Activated CD4-positive, alpha-beta T cell treated with anti-CD3 and anti-CD28 coated beads, Interleukin-2, Interleukin-6, amounts not matched to agents 100 ng/mL and 50 ng/mL, durations not matched to agents 16 hours and 8 hours (primary cell): Measurements from ENCODE around the gene C11orf24.
"Not testable (repeated sequence)": the region's sequence is repeated elsewhere in the genome, so short reads cannot be mapped to it uniquely, and the experiment has no call there.

ENCODE experiments used
- DNase-seq: peaks from one replicate; pipeline ENCODE4 v3.0.0-alpha.2; 2020

The C11orf24 gene

GRCh38 chr11:68271781-68272608, at the start of gene C11orf24:
Gene C11orf24 (minus strand): TSS chr11:68271973. CDS start chr11:68263767, 8,206 bp downstream.
- DNase-seq, result peak; percentile 97

DNA sequence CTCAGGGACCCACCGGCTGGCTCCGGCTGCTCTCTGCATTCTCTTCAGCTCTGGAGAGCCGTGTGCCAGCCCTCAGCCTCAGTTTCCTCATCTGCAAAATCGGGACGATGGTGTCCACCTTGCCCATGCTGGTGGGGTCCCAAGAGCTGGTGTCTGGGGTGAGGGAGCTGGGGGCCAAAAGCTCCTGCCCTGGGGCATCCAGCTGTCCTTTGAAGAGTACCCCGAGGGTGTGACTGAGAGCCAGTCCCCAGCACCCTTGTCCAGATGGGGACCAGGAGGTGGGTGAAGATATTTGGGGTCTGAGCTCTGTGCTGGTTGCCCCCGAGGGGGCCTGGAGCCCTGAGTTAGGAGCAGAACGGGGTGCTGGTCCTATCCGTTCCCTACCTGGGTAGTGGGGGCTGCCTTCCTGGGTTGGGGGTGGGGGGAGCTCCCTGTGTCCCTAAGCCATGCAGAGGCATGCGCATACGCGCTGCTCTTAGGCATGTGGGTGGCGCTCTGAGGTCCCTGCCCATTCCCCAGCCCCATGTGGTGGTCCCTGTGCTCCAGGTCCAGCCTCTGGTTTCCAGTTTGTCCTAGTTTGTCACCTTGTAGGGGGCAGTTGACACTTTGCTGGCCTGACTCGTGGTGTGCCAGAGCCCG, 45.5 kb upstream of the C11orf24 start:
- DNase-seq, result no peak

- no peak for DNase-seq
Observed at GRCh38 chr11:68315171-68315920, 43.6 kb upstream of the C11orf24 start.

DNA sequence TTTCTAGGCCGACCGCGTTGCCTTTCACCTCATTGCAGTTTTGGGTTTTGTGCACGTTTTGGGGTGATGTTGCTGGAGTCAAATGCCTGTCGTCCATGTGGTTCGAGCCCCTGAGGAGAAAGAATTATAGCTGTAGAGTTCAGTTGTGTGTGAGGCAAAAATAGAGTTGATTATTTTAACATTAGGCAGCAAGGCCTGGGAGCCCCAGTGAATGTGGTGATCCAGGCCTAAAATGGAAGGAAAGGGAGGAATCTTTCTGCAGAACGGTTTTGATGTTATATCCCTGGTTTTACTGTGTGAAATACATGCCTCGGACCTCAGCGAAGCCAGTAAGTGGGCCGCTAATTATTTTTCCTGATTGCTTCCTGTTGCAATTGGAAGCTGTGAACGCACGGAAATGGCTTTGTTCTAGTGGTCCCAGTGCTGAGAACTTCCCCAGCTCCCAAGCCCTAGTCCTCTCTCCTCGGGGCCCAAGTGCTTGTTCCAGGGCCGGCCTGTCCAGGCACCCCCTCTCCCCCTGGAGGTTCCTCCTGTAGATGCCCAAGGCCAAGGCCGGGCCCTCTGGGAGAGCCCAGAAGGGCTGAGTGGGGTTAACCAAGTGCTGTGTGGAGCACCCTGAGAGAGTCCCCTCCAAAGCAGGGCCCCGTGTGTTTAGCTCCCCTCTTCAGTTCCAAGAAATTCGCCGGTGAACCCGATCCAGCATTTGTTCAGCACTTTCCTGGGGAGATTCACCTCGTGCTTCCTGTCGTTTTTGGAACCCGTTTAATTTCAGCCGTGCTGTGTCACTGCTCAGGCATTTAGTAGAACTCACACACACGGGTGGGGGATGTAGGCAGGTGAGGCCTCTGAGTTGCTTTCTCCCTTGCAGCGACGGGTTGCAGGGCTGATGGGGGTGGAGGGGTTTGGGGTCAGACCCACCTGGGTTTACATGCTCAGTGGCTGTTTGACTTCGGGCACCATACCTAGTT, 42.7 kb upstream of the C11orf24 start:
- DNase-seq, result no peak

- no peak for DNase-seq
Observed at GRCh38 chr11:68313574-68314202, 41.9 kb upstream of the C11orf24 start.

DNA sequence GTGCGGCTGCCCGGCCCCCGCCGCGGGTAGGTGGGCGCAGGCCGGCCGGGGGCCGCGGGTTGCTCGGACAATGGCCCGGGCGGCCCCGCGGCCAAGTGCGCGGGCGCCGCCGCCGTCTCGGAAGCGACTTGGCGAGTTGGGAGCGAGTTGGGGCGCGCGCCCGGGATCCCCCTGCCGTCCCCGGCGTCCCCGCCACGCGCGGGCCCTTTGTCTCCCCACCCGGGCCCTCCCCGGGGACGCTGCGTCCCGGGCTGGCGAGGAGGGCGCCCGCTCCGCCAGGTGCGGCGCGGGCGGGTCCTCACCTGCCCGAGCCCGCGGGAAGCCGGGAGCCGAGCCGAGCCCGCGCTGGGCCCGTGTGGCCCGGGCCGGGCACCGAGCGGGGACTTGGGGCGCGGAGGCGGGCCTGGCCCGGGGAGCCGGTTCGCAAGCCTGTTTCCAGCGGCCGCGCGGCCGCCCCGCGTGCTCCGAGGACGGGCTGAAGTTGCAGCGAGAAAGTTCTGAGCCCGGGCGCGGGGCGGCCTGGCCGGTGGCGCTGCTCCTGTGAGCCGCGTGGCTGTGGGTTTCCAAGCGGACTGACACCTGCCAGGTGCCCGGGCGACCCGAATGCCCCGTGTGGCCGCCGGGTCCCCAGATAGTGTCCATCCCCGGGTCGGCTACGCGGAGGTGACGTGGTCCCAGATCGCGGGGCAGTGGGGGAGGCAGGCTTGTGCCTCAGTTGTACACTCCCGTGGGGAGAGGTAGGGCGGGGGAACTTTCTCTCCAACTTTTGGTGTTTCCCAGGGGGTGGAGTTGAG, 41.2 kb upstream of the C11orf24 start:
- DNase-seq, result peak; percentile 16

DNA sequence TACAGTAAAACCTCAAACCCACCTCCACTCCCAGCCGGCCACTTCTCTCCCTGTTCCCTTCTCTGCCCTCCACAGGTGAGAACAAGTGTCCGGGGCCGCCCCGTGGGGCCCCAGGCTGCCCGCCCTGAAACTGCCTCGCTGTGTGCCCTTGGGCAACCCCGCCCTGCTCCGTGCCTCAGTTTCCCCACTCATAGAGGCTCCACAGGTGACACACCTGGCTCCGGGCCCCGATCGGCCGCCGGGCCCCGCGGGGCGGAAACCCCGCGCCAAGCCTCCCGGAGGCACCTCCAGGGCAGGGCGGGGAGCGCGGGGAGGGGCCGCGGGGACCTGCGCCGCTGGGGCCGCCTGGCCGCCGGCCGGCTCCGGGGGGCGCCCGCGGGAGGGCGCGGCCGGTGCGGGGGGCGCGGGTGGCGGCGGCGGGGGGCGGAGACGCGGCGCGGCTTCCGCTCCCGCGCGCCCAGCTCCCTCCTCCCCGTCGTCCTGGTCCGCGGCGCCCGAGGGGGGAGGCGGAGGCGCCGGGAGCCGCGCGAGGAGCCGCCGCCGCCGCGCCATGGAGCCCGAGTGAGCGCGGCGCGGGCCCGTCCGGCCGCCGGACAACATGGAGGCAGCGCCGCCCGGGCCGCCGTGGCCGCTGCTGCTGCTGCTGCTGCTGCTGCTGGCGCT, 40.5 kb upstream of the C11orf24 start, which contains the start of gene LRP5:
Gene LRP5, plus strand, starts transcription at position 475 of the 663 bp plus-strand sequence. Its CDS starts 124 bp downstream, at position 599.
- DNase-seq, result no peak

DNA sequence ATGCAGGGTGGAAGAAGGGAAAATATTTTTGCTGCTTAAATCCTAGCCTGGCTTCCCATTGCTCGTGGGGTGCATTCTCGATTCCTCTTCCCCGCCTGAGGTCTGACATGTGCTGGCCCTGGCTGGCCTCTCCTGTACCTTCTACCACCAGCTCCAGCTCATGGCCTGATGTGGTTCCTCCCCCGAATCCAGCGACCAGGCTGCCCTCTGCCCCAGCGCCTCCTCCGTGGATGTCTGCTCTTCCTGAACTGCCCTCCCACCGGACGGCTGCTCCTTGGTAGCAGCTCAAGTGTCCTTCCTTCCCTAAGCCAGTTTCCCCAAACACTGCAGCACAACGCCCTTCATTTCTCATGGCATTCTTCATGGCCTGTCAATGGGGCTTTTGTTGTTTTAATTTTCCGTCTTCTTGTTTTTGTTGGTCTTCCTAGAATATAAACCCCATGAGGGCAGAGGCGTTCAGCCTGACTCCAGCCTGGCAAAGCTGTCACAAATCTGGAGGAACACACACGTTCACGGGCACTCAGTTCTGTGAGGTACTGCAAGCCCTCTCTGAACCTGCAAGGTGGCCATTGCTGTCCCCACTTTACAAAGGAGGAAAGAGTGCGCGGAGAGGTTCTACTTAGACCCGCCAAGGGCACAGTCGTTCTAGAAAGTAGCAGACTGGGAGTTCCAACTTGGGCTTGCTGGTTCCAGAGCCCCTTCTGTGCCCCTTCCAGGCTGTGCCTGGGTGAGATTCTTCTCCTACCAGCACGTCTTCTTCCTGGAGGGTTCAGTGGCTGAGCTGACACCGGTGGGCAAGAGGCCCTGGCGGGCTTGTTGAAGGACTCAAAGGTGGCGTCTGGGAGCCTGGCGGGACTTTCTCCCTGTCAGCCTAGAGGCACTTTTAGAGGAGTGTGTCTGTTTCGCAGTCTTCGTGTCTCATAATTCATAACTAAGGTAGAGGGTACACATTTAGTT, 39.7 kb upstream of the C11orf24 start:
- DNase-seq, result no peak

DNA sequence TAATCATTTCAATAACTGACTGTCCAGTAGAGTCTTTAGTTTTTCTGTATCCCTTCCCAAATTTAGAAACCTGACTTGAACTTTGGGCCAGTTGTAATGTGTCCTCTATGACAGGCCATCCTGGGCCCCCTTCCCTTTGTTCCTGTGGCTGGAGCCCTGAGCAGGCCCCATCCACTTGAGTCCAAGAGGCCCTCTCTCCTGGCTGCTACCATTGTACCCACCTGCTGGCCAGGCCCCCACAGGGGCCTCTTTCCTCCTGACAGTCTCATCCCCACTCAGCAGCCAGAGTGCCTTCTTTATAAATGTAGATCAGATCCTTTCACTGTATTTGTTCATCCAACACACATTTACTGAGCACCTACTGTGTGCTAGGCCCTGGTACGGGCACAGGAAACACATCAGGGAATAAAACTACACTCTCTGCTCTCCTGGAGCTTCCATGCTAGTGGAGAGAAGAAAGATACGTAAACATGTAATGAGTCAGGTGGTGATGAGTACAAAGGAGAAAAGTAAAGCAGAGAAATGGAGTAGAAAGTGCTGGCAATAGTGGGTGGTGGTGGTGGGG, 37.9 kb upstream of the C11orf24 start:
- no peak for DNase-seq

- DNase-seq, result no peak
Observed at GRCh38 chr11:68308068-68308467, 36.3 kb upstream of the C11orf24 start.

- DNase-seq, result no peak
Observed at GRCh38 chr11:68306636-68307035, 34.9 kb upstream of the C11orf24 start.

GRCh38 chr11:68303982-68304780, 32.4 kb upstream of the C11orf24 start:
- no peak for DNase-seq

DNA sequence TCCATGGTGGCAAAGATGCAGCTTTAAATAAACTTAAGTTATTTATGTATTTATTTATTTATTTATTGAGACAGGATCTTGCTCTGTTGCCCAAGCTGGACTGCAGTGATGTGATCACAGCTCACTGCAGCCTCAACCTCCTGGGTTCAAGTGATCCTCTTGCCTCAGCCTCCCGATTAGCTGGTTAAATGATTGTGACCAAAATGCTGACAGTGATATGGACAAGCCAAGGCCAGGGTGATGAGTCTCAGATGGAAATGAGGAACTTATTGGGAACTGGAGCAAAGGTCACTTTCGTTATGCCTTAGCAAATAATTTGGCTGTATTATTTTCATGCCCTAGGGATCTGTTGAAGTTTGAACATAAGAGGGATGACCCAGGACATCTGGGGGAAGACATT, 31.3 kb upstream of the C11orf24 start:
- DNase-seq, result no peak

DNA sequence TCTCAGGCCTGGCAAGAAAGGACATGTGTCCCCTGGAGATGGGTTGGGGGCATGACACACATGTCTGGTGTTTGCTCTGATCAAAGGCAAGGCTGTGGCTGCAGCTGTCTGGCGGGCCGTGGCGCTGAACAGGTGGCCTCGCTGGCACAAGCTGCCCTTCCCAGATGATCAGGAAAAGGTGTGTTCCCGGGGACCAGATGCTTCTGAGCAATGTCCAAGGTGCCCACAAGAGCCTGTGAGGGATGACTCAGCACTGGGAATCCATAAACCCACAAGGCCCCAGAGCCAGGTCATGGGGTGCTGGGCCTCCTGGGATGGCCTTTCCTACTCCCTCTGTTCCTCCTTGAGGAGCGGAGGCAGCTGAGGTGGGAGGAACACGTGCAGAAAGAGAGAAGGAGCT, 30.9 kb upstream of the C11orf24 start:
- no peak for DNase-seq

DNA sequence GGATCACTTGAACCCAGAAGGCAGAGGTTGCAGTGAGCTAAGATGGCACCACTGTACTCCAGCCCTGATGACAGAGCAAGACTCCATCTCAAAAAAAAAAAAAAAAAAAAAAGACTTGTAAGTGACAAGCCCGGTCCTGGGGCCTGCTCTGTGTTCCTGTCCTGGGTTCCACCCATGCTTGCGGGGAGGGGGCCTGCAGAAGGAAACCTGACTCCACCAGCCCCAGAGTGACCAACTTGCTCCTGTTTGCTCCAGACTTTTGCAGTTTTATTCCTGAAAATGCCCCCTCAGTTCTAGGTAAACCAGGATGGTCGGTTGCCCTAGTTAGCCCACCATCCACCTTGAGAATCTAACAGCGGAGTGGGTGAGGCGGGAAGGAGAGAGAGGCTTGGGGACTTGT, 30.5 kb upstream of the C11orf24 start:
- DNase-seq, result no peak

DNA sequence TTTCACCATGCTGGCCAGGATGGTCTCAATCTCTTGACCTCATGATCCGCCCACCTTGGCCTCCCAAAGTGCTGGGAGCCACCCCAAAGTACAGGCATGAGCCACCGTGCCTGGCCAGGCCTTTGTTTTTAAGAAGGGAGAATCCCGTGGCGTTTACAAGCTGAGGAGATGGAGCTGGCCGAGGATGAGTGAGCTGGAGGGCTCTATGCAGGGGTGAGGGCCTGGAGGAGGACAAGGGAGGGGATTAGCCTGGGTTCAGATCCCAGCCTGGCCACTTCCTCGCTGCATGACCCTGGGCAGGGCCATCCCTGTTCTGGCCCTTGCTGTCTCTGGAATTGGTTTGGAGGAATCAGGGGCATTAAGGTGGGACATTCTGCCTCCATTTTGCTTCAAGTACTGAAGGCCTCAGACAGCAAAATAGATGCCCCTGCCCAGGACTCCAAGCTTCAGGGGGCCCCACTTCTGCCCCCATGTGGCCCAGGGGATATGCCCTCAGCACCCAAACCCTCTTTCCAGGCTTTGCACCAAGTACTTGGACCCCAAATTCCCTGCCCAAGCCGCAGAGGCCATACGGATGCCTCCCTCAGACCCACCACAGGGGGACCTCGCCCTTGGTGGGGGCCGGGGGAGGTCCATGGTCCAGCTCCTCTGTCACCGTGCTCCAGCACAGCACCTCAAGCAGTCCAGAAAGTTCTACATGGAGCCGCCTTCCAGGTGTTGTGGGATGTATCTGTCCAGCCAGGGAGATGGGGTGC, 28.5 kb upstream of the C11orf24 start:
- DNase-seq, result no peak

DNA sequence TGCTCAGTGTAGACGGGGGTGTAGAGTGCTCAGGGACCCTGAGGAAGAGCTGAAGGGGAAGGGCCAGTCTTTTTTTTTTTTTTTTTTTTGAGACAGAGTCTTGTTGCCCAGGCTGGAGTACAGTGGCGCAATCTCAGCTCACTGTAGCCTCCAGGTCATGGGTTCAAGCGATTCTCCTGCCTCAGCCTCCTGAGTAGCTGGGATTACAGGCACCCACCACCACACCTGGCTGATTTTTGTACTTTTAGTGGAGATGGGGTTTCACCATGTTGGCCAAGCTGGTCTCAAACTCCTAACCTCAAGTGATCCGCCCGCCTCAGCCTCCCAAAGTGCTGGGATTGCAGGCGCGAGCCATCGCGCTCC, 27.7 kb upstream of the C11orf24 start:
- DNase-seq, result not testable (repeated sequence)
